Measurements from ENCODE around the gene CFAP410.

GRCh38 chr21:44317241-44317782, 21.9 kb downstream of the CFAP410 start:
- TF ChIP-seq CTCF (conservative IDR thresholded peaks at IDR 0.05 in 1 of 2, IDR thresholded peaks at IDR 0.05 in 1 of 2; ENCODE audit: extremely low read depth in 1 of 2, insufficient read depth in 1 of 2, low read depth in 1 of 2, low read length in 2 of 2) (no peak), EZH2 (IDR thresholded peaks at IDR 0.05; ENCODE audit: borderline replicate concordance, low read length) (no peak)
